ENCODE data around the gene RELL2.

The RELL2 gene

DNA sequence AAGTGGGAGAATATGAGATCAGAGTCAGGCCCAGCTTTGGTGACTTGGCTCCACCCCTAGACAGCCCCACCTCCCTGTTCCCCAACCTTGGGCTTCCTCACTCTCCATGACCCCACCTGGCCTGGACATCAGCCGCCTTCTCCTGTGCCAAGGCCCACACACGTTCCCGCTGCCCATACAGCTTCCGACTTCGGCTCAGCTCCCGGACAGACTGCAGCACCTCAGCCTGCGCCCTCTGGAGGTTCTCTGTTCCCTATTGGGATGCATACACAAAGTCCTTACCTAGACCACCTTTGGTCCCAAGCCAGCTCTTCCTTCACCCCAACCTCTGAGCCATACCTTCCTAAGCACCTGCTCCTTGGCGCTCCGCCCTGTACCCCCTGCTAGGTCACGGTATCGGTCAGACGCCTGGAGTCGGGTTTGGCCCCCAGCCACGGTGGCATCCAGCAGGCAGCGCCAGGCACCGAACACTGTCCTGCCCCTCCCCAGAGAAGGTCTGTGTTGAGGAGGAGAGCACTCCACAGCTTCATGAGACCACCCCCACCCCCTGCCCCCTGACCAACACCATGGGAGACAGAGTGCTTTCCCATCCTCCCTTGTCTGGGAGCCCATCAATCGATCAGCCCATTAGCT is 12.4 kb downstream of the RELL2 start:
- in situ Hi-C loops (cut with MboI; ENCODE audit: low sequenced_read_pairs), result no loop called here

DNA sequence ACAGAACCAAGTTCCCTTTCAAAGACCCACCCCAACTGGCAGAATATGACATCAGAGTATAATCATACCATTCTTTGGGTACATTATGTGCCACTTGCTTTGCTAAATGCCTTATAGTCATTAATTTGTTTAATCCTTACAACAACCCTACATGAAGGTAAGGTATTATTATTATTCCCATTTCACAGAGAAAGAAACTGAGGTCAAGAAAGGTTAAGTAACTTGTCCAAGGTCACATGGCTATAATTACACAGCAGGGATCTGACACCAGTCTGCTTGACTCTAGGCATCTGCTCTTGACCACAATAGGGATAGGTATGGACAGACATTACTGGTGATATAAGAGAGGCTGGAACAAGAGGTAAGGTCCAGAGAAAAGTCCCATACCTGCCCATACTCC is 13.2 kb downstream of the RELL2 start:
- in situ Hi-C loops (cut with MboI; ENCODE audit: low sequenced_read_pairs), result no loop called here

DNA sequence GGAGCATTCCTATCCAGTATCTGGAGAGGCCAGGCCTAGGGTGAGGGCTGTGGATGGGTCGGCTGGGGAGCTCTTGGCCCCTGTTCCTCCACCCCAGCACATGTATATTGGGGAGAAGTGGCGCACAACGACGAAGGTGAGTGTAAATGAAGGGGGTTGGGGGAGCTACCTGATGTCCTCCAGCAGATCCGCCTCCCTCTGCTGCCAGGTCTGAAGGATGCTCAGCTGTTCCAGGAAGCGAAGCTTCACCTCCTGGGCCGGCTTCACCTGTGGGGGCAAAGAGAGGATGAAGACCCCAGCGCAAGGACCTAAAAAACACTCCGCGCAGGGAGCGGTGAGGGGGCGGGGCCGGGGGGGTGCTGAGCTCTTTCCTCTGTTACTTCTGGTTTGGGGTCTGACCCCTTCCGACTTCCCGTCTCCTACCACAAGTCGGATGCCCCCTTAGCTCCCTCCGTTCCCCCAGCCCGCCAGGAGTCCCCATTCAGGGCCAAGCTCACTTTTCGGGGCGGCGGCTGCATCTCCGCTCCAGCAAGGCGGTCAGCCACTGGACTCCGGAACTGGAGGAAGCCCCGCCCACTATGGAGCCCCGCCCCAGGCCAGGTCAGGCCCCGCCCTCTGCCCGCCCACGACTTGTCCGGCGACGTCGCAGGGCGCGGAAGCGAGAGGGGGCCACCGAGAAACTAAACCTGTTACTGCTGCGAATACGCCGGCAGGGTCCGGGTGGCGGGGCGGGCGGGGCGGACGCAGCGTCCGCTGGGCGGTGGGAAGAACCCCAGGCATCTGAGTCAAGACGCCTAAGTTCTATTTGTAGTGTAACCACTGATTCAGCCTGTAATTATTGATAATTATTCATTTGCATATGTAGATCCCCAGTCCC is 14.3 kb downstream of the RELL2 start, which contains the start of gene FCHSD1:
Gene FCHSD1, minus strand, starts transcription at position 568 of the 877 bp plus-strand sequence. Its CDS starts 50 bp downstream, at position 518.
- in situ Hi-C loops (cut with MboI; ENCODE audit: low sequenced_read_pairs), result no loop called here

DNA sequence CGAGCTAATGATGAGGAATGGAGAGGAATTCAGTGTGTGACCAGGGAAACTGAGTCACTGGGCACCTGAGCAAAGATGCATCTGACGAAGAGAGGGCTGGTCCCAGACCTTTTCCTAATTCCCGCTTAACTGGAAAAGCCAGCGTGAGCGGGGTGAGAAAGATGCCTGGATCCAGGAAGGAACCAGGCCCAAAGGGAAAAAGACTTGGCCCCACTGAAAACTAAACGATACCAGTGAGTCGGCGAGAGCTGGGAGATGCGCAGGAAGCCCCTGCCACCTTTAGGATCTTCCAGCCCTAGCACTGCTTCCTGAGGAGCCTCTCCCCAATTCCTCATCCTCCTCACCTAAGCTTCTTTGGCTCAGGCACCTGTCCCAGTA is 14.9 kb downstream of the RELL2 start:
- in situ Hi-C loops (cut with MboI; ENCODE audit: low sequenced_read_pairs), result no loop called here

DNA sequence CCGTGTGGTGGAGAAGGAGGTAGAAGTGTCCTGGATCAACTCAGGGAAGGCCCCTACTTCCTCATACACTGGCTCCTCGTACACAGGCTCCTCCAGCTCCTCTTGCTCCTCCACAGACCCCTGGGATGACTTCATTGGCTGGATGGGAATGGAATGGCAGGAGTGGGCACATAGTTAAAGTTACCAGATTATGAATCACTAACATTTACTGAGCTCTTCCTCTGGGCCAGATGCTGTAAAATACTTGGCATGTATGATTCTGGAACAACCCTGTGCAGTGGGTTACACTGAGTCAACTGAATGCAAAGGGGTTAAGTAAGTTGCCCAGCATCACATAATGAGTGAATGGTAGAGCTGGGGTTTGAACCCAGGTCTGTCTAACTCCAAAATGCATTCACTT is 17.5 kb downstream of the RELL2 start:
- in situ Hi-C loops (cut with MboI; ENCODE audit: low sequenced_read_pairs), result no loop called here

DNA sequence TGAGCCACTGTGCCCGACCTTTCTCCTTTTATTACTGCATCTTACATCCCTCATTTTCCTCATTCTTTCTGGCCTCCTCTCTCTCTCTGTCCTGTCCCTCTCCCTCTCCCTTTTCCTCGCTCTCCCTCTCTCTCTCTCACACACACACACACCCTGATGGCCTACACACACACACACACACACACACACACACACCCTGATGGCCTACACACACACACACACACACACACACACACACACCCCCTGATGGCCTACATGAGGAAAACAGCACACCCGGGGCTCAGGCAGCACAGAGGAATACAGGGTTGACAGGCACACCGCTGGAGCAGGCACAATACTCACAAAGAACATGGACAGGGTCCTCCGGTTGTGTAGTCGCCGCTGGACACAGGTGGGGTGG is 18.2 kb downstream of the RELL2 start:
- in situ Hi-C loops (cut with MboI; ENCODE audit: low sequenced_read_pairs), result no loop called here

DNA sequence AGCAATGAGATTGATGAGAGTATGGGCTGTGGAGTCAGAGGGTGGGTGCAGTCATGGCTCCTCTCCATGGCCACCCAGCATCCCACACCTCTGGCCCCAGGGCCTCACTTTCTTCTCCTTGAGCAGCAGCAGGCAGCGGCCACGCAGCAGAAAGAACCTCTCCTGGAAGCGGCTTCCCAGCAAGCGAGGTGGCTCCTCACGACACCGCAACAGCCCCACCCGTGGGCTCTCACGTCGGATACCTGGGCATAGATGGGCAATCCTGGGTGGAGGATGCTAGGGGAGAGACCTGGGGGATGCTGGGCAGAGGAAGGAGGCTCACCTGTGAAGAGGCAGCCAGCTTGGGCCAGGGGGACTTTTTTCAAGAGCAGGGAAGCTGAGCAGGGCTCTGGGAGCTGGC is 19.6 kb downstream of the RELL2 start:
- in situ Hi-C loops (cut with MboI; ENCODE audit: low sequenced_read_pairs), result no loop called here

DNA sequence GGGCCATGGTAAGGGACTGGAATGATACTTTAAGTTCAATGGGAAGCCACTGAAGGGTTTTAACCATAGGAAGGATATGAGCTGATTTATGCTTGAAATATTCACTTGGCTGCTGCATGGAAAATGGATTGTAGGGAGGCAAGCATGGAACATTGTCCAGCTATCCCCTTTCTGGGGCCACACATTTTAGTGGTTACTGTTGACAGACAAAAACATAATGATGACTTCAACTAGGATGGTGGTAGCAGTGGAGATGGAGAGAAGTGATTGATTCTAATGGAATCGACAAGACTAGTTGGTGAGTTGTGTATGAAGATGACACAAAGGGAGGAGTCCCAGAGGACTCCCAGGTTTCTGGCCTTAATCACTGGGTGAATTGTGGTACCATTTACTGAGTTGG is 20.6 kb downstream of the RELL2 start:
- in situ Hi-C loops (cut with MboI; ENCODE audit: low sequenced_read_pairs), result no loop called here

DNA sequence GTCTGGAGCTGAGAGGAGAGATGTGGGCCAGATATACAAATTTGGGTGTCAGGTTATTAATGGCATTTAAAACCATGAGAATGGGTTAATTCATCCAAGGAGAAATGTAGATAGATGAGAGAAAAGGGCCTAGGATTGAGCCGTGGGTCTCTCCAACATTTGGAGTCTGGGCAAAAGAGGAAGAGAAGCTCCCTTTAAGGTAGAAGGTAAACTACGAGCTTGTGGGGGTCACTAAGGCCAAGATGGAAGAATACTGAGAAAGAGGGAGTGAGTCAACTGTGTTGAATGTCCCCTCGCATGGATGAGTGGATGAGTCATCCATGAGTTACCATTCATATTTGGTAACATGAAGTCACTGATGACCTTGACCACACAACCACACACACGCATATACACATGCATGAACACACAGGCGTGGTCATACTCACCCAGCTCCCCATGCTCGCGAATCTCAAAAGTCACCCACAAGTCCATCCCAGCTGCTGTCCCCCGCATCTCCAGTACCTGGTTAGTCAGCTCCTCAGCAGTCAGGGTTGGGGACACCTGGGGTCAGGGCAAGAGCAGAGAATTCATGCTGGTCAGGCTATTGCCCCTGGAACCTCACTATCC is 21.2 kb downstream of the RELL2 start:
- in situ Hi-C loops (cut with MboI; ENCODE audit: low sequenced_read_pairs), result no loop called here

DNA sequence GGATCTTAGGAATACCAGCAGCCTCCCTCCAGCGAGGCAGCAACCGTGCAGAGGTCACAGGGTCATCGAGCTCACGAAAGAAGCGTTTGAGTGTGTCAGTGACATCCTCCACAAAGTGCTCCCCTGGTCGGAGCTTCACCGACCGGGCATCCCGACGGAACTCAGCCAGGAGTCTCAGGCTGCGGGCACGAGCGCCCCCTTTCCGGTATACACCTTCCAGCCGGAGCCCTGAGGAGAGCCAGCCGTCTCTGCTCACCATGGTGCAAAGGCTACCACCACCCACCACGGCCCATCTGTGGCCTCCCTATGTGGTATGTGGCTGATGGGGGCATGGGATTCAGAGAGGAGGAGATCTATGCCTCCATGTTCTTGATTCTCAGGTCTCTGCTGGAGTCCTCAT is 25.2 kb downstream of the RELL2 start:
- in situ Hi-C loops (cut with MboI; ENCODE audit: low sequenced_read_pairs), result no loop called here

DNA sequence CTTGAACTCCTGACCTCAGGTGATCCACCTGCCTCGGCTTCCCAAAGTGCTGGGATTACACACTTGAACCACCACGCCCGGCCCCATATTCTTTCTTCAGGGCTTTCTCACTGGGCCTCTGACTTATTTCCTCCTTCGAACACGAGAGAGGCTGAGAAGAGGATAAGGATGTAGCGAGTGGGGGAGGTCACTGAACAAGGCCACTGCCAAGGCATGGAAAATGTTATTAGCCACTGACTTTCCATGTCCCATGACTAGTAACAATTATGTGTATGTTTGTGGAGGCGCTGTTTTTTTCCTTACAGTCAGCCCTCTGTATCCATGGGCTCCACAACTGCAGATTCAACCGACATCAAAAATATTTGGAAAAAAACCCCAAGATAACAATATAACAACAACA is 26.7 kb downstream of the RELL2 start:
- in situ Hi-C loops (cut with MboI; ENCODE audit: low sequenced_read_pairs), result no loop called here

DNA sequence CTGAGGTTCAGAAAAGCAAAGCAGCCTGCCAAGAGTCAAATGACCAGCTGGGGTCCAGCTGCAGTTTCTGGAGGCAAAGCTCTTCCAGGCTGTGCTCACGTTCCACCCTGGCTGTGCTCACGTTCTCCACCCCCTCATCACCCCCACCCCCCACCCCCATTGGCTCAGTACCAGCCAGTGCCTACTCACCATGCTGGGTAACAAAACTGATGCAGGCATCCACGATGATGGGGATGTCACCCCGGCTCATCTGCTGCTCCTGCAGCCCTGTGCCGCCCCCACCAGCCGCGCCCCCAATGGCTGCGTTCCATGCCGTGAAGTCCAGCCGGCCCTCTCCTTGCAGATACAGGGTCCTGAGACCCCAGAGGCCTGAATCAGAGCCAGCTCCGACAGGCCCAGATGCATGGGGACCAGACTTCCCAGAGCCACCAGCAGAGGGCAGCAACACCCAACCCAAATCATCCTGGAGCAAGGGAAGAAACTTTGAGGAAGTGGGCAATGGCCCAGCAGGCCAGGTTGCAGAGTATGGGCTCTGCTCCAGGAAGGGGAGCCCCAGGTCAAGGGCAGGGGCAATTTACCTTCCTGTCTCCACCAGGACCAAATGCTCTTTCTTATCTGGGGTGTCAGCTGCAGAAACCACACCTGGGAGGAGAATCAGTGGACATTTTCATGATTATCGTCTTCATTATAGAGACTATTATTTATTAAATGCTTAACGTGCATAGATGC is 28.1 kb downstream of the RELL2 start:
- in situ Hi-C loops (cut with MboI; ENCODE audit: low sequenced_read_pairs), result no loop called here

DNA sequence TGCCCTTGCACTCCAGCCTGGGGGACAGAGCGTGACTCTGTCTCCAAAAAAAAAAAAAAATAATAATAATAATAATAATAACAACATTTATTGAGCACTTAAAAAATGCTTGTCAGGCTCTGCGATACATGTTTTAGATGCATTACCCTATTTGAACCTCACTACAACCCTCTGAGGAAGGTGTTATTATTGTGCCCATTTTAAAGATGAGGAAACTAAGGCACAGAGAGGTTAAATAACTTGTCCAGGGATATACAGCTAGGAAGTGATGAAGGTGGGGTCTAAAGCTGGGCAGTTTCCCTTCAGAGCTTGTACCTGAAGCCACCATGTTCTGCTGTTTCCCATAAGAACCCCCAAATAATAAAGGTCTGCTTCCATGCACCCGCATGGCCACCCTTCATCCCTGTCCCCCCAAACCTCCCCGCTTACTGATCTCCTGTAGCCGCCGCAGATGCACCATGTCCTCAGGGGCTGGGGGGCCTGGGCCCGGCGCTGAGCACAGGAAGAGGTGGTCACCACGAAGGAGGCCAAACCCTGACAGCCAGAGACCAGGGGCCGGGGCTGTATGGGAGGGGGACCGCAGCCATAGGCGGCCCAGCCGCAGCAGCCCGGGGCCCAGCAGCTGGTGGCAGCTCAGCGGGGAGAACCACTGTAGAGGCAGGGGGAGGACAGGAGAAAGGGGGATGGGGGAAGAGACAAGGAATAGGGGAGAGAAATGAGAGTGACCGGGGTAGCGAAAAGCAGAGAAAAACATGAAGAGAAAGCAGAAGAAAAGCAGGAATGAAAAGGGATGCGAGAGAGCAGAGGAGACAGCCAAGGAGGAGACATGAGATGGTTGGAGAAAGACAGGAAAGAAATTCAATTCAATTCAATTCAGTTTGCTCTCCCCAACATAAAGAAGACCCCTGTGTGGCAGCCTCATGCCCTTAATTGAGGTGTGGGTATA is 29.5 kb downstream of the RELL2 start:
- in situ Hi-C loops (cut with MboI; ENCODE audit: low sequenced_read_pairs), result no loop called here

DNA sequence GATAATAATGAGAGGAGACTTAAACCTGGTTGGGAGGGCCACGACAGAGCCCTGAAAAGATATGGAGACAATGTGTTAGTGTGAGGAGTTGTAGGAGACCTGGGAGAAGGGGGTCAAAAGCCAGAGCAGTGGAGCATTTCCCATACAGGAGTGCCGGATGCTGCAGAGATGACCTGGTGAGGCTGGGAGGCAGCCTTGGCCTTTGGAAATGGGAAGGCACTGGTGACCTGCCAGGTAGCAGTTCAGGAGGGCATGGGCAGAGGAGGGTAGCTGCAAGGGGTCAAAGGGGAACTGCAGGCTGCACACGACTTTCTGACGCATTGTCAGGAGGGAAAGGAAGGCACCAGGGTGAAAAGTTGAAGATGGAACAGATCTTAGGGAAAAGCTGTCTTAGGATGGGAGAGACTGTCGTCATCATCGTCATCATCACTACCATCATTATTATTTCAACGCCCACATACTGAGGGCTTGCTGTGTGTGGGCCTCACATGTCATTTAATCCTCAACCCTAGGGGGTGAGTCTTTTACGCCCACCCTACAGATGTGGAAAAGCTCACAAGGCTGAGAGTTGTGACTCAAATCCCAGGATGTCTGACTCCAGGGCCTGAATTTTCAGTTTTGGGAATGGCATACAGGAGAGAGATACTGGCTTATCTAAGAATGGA is 31.9 kb downstream of the RELL2 start:
- in situ Hi-C loops (cut with MboI; ENCODE audit: low sequenced_read_pairs), result no loop called here

DNA sequence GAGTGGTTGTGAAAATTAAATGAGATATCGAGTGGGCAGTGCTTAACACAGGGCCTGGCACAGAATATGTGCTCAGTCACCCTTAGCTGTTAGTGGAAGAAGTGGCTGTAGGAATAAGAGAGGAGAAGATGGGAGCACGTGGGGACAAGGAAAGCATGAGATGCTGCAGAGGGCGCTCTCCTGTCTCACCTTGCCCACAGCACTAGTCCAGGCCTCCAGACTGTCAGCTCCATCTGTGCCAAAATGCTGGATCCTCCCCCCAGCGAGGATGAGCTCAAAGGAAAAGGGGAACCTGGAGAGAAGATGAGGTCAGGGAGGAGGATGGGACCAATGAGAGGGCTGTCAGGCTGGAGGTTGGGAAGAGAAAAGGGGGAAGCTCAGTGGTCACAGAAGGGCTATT is 32.7 kb downstream of the RELL2 start:
- in situ Hi-C loops (cut with MboI; ENCODE audit: low sequenced_read_pairs), result no loop called here

DNA sequence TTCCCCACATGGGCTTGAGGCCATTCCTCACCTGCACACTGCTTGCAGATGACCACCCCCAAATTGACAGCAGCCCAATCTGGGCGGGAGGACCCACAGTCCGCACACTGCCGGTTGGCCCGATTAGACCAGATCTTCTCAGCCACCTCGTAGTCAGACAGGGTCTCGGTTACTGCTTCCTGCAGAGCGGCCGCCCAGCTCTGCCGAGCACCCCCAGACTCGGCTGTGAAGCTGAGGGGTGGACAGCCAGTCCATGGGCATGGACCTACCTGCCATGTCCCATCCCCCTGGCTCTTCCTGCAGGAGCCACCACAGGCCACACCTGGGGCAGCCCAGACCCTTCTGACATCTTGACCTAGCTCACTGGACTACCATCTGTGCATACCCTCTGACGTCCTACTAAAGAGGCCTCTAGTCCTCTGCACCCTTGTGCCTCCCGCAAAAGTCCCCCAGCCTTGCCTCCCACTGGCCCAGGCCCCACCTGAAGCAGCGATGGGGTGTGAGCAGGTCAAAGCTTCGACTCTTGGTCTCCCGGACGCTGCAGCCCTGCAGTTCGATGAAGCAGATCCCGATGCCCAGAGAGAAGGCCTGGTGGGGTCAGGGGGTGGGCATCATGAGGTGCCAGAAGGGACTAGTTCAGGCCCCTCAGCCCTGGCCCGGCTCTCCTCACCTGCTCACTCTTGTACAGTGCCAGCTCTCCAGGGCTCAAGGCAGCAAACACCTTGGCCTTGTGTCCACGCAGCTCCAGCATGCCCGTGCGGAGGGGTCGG is 35.5 kb downstream of the RELL2 start:
- in situ Hi-C loops (cut with MboI; ENCODE audit: low sequenced_read_pairs), result no loop called here

DNA sequence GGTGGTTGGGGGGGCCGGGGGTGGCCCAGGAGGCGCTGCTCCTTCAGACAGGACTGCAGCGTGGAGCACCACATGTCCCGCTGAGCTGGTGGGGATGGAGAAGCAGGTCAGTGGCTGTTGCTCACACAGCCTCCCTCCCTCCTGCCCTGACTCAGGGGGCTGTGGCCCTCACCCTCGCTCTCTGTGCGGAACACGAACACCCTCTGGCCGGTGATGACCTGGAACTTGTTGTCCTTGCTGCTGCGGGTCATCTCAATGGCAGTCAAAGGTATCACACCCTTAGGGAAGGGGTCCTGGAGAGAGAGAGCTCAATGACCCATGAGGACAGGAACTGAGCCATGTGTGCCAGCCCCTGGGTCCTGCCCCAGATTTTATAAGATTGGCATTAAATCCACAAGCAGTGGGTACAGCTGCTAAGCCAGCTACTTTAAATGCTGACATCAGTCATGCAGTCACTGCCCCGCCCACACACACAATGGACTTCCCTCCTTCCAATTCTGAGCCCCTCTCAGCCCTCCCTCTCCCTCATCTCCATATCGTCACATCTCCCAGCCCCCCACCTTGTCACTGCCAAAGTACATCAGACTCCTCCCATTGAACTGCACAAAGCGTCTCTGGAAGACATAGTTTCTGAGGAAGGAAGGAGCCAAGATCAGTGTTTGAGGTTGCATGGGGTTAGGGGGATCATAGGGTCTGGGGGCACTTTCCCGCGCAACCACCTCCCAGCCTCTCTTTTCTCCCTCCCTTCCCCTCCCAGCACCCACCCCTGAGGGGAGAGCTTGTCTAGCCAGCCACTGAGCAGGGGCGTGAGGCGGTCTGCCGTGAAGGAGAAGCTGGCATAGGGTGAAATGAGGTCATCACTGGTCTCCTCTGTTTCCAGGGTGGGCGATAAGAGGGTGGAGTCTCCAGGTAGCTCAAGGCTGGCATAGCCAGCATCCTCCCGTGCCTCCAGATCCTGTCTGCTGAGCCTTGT is 36.3 kb downstream of the RELL2 start:
- in situ Hi-C loops (cut with MboI; ENCODE audit: low sequenced_read_pairs), result no loop called here

DNA sequence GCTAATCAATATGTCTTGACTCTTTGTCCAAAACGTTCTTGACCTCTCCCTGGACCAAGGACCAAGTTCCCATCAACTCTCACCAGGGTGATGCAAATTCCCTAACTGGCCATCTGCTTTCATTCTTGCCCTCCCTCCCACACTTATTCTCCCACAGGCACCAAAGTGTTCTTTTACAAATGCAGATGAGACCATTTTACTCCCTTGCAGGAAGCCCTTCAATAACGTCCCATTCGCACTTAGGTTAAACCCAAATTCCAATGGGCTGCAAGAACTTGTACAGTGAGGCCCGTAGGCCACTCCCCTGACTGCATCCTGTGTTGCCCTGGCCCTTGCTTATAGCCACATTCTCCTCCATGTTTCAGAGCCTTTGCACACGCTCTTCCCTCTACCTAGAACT is 38.0 kb downstream of the RELL2 start:
- in situ Hi-C loops (cut with MboI; ENCODE audit: low sequenced_read_pairs), result loop anchor here (25.0 kb wide), 1 partner anchor 288 kb away; the partner anchor contains the start of genes PCDH12 and RNF14

Measured in HL-60/S4 treated with phorbol 12-myristate 13-acetate at 8.2 ng/mL for 4 days and 3 days (cell line).